GM18517 (cell line): ENCODE measurements around the gene TNFRSF4.

ENCODE experiments used
- ATAC-seq: cut with Tn5 transposase; IDR thresholded peaks from one replicate; pipeline ENCODE4 v1.9.1; 2021; ENCODE audit warnings: mild to moderate bottlenecking, moderate library complexity; ENCODE audit not compliant: unreplicated experiment

Gene TNFRSF4

GRCh38 chr1:1219341-1219740 lies 5.4 kb upstream of the TNFRSF4 start:
- ATAC-seq, result no peak

- no peak for ATAC-seq
Observed at GRCh38 chr1:1218524-1219200, 4.7 kb upstream of the TNFRSF4 start.

- no peak for ATAC-seq
Observed at GRCh38 chr1:1217621-1218523, 3.9 kb upstream of the TNFRSF4 start.

GRCh38 chr1:1216770-1217620 lies 3.0 kb upstream of the TNFRSF4 start:
- ATAC-seq, result no peak

GRCh38 chr1:1215881-1216605 lies 2.1 kb upstream of the TNFRSF4 start:
- no peak for ATAC-seq

GRCh38 chr1:1215080-1215676 lies 1.2 kb upstream of the TNFRSF4 start:
- no peak for ATAC-seq

GRCh38 chr1:1212780-1213344 lies 1.1 kb downstream of the TNFRSF4 start:
- no peak for ATAC-seq

GRCh38 chr1:1211541-1212441 lies 2.2 kb downstream of the TNFRSF4 start:
- no peak for ATAC-seq

- no peak for ATAC-seq
Observed at GRCh38 chr1:1210726-1211540, 3.0 kb downstream of the TNFRSF4 start.

- no peak for ATAC-seq
Observed at GRCh38 chr1:1208713-1209433, 5.1 kb downstream of the TNFRSF4 start.

- no peak for ATAC-seq
Observed at GRCh38 chr1:1207571-1207892, 6.4 kb downstream of the TNFRSF4 start.

- no peak for ATAC-seq
Observed at GRCh38 chr1:1206966-1207531, 6.9 kb downstream of the TNFRSF4 start.

- ATAC-seq, result no peak
Observed at GRCh38 chr1:1206376-1206965, 7.5 kb downstream of the TNFRSF4 start, which contains the start of gene TNFRSF18. TNFRSF18 (minus strand) TSS chr1:1206592; CDS start chr1:1206571, 21 bp downstream.

GRCh38 chr1:1205769-1206375 lies 8.1 kb downstream of the TNFRSF4 start:
- ATAC-seq, result no peak

GRCh38 chr1:1204998-1205768 lies 8.8 kb downstream of the TNFRSF4 start:
- no peak for ATAC-seq
